Ectodermal cell (in vitro differentiated cells): Measurements from ENCODE around the gene COPS7A.

Experiments
- H3K27ac ChIP-seq: 2 replicates; pipeline ENCODE4 v1.7.0; 2013; ENCODE audit warnings: mild to moderate bottlenecking, low read depth, low read length; ENCODE audit not compliant: insufficient read depth, poor library complexity, severe bottlenecking
- H3K27me3 ChIP-seq: 2 replicates; pipeline ENCODE4 v1.7.0; 2013; ENCODE audit warnings: mild to moderate bottlenecking, low read length; ENCODE audit not compliant: insufficient read depth, control insufficient read depth, poor library complexity, severe bottlenecking
- H3K36me3 ChIP-seq: one replicate; pipeline ENCODE4 v1.7.0; 2013; ENCODE audit warnings: low read length; ENCODE audit not compliant: control insufficient read depth, insufficient read depth
- H3K4me1 ChIP-seq: one replicate; pipeline ENCODE4 v1.7.0; 2013; ENCODE audit warnings: low read length; ENCODE audit not compliant: control insufficient read depth, insufficient read depth
- H3K4me3 ChIP-seq: 2 replicates; pipeline ENCODE4 v1.7.0; 2013; ENCODE audit warnings: low read depth, low read length, control low read depth; ENCODE audit not compliant: insufficient read depth
- H3K9me3 ChIP-seq: 2 replicates; pipeline ENCODE4 v1.7.0; 2013; ENCODE audit warnings: mild to moderate bottlenecking, low read length, moderate library complexity; ENCODE audit not compliant: control insufficient read depth
- WGBS, 2 experiments: methylation state at CpG; one replicate each; pipeline ENCODE4 v1.1.7; 2013; ENCODE audit warnings: missing lambda C conversion rate in 2 of 2; 5-methylcytosine and 5-hydroxymethylcytosine counted together

The COPS7A gene

DNA sequence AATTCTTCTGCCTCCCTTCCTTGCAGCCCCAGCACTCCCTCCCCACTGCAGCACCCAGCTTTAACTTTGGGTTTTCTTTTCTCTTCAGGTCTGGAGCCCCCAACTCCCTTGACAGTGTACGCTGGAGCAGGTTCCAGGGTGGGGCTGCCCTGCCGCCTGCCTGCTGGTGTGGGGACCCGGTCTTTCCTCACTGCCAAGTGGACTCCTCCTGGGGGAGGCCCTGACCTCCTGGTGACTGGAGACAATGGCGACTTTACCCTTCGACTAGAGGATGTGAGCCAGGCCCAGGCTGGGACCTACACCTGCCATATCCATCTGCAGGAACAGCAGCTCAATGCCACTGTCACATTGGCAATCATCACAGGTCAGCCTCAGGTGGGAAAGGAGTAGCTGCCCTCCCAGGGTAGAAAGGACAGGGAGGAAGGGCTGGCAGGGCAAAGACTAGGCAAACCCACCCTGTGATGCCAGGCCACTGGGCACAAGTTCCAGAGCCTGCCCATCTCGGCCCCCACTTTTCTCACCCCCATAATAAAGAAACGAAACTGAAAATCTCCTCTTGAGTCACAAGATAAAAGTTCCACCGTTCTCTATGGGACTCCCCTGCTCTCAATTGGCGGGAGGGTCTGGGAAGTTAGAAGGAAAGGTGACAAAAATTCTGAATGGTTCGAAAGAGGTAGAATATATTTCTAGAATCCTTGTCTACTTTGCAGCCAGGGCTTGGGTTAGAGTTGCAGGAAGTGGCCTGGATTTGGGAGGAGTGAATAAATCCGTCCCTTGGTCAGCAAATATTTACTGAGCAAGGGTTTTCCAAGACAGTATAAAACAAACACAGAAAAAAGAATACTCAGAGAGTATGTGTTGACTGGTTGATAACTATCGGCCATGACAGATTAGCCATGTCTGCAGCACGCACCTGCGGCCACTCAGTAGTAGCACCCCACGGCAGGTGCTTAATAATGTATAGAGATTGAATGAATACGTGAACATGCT, 51.6 kb downstream of the COPS7A start:
- 86 to 90% methylated on average over 16 of the region's 16 CpGs for WGBS, 2 experiments
- Histone ChIP-seq H3K4me1 (peaks cover 39% of the 10 kb centered on the region), H3K9me3 (no peaks in the 10 kb centered on the region), H3K36me3 (peaks cover 25% of the 10 kb centered on the region), H3K27me3 (peaks cover 28% of the 10 kb centered on the region), H3K4me3 (no peak overlapping the region), H3K27ac (no peak overlapping the region)

GRCh38 chr12:6777386-6777785, 53.5 kb downstream of the COPS7A start:
- no peaks in the 10 kb centered on the region for H3K9me3 ChIP-seq
- H3K27me3 ChIP-seq: peaks cover 28% of the 10 kb centered on the region
- H3K36me3 ChIP-seq: peaks cover 14% of the 10 kb centered on the region
- H3K4me1 ChIP-seq: peaks cover 38% of the 10 kb centered on the region
- WGBS, 2 experiments: 88 to 89% methylated on average over 5 of the region's 5 CpGs
- no peak overlapping the region for H3K27ac ChIP-seq
- H3K4me3 ChIP-seq: no peak overlapping the region

DNA sequence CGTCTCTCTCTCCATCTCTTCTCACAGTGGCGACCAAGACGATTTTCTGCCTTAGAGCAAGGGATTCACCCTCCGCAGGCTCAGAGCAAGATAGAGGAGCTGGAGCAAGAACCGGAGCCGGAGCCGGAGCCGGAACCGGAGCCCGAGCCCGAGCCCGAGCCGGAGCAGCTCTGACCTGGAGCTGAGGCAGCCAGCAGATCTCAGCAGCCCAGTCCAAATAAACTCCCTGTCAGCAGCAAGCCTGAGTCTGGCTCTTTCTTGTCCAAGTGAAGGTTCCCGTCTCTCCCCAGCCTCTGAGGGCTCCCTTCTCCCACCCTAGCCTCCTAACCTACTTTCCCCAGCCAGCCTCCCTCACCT, 54.3 kb downstream of the COPS7A start:
- H3K36me3 ChIP-seq: peaks cover 14% of the 10 kb centered on the region
- no peaks in the 10 kb centered on the region for H3K9me3 ChIP-seq
- peak overlapping the region; percentile 3 for H3K4me3 ChIP-seq
- WGBS, 2 experiments: 21 to 22% methylated on average over 14 of the region's 14 CpGs
- no peak overlapping the region for H3K27ac ChIP-seq
- H3K27me3 ChIP-seq: peaks cover 21% of the 10 kb centered on the region
- peaks cover 38% of the 10 kb centered on the region for H3K4me1 ChIP-seq

- H3K36me3 ChIP-seq: peaks cover 14% of the 10 kb centered on the region
- WGBS, 2 experiments: 5 to 6% methylated on average over 35 of the region's 35 CpGs
- H3K4me3 ChIP-seq: peak overlapping the region; percentile 20
- no peaks in the 10 kb centered on the region for H3K9me3 ChIP-seq
- peak overlapping the region; percentile 91 for H3K27ac ChIP-seq
- H3K27me3 ChIP-seq: peaks cover 14% of the 10 kb centered on the region
- H3K4me1 ChIP-seq: peaks cover 38% of the 10 kb centered on the region
Observed at GRCh38 chr12:6778574-6779550, 55.0 kb downstream of the COPS7A start.

DNA sequence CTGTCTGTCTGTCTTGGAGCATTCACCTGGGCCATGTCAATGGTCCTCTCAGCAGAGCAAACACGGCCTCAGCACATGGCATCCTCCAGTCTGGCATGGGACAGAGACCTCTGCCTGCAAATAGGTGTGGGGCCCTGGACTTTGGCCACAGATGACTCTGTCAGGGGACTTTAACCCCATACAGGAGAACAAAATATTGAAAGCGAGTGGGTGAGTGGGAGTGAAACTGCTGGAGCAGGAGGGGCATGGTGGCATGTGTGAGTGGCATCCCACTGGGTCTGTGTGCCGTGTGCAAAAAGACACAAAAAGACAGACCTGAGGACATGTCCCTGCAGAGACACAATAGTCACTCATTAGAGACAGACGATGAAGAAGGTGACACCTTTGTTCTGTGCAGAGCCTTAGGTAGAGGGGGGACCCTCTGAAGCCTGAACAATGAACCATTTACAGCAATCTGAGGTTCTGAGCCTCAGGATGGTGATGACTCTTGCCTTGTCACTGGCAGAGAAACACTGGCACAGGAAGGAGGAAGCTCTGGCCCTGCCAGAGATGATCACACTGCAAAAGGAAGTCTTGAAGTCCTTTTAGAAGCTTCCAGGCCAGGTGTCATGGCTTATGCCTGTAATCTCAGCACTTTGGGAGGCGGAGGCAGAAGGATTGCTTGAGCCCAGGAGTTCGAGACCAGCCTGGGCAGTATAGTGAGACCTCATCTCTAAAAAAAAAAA, 56.0 kb downstream of the COPS7A start:
- H3K27ac ChIP-seq: no peak overlapping the region
- no peaks in the 10 kb centered on the region for H3K9me3 ChIP-seq
- no peak overlapping the region for H3K4me3 ChIP-seq
- H3K27me3 ChIP-seq: peaks cover 8% of the 10 kb centered on the region
- peaks cover 38% of the 10 kb centered on the region for H3K4me1 ChIP-seq
- peaks cover 8% of the 10 kb centered on the region for H3K36me3 ChIP-seq
- WGBS, 2 experiments: 88 to 91% methylated on average over 6 of the region's 6 CpGs

- 63 to 66% methylated on average over 6 of the region's 6 CpGs for WGBS, 2 experiments
- Histone ChIP-seq H3K27me3 (peaks cover 8% of the 10 kb centered on the region), H3K4me1 (peaks cover 38% of the 10 kb centered on the region), H3K27ac (no peak overlapping the region), H3K4me3 (no peak overlapping the region), H3K36me3 (peaks cover 1% of the 10 kb centered on the region), H3K9me3 (no peaks in the 10 kb centered on the region)
Observed at GRCh38 chr12:6780573-6780972, 56.7 kb downstream of the COPS7A start.
